Skeletal muscle tissue (tissue), 4 donors: ENCODE measurements around the gene NDUFV1. TPM values are rescaled to one million over a fixed set of nuclear protein-coding genes. Genes with fewer than 3 reads are reported as not detected.
"Not testable (repeated sequence)": the region's sequence is repeated elsewhere in the genome, so short reads cannot be mapped to it uniquely, and the experiment has no call there.

Experiments used
- H3K27ac ChIP-seq: one replicate; pipeline ENCODE4 v1.7.0; 2013; ENCODE audit warnings: mild to moderate bottlenecking, low read depth, low read length, inconsistent platforms
- H3K27me3 ChIP-seq, 3 donors: one replicate each; pipeline ENCODE4 v1.7.0; 2013; ENCODE audit warnings: low read length in 3 of 3; ENCODE audit not compliant: control insufficient read depth in 3 of 3, insufficient read depth in 3 of 3
- H3K36me3 ChIP-seq, 3 donors: one replicate each; pipeline ENCODE4 v1.7.0; 2013; ENCODE audit warnings: low read length in 3 of 3; ENCODE audit not compliant: control insufficient read depth in 3 of 3, insufficient read depth in 3 of 3
- H3K4me1 ChIP-seq, 3 donors: one replicate each; pipeline ENCODE4 v1.7.0; 2013; ENCODE audit warnings: low read length in 3 of 3, mild to moderate bottlenecking in 3 of 3; ENCODE audit not compliant: control insufficient read depth in 3 of 3, insufficient read depth in 3 of 3
- H3K4me3 ChIP-seq, 3 donors: one replicate each; pipeline ENCODE4 v1.7.0; 2013; ENCODE audit warnings: low read length in 3 of 3
- H3K9ac ChIP-seq, 3 donors: one replicate each; pipeline ENCODE4 v1.7.0; 2013; ENCODE audit warnings: low read length in 3 of 3, mild to moderate bottlenecking in 3 of 3, moderate library complexity in 2 of 3, low read depth in 1 of 3
- H3K9me3 ChIP-seq, 3 donors: one replicate each; pipeline ENCODE4 v1.7.0; 2013; ENCODE audit warnings: low read length in 3 of 3; ENCODE audit not compliant: control insufficient read depth in 3 of 3
- total RNA-seq: library from RNA; depleted of rRNA; stranded (reverse); fragments of >200 nt; gene quantifications from one replicate; pipeline ENCODE4 v1.2.3, GENCODE V29; 2014
- donor health status: Osteomylitis.

NDUFV1 gene
- total RNA-seq: 178 TPM

- H3K4me3 ChIP-seq: peak within 1 kb of the TSS; percentile 95 to 99 (median 97)
- H3K36me3 ChIP-seq: peaks cover 28 to 36% (median 32%) of the 10 kb centered on the region in 3 donors
- no peaks in the 10 kb centered on the region for H3K9me3 ChIP-seq
- H3K27ac ChIP-seq: peak within 1 kb of the TSS; percentile 88
- H3K27me3 ChIP-seq: no peaks in the 10 kb centered on the region
- peak within 1 kb of the TSS; percentile 98 to 99 (median 99) for H3K9ac ChIP-seq
- H3K4me1 ChIP-seq: peaks cover 26 to 35% (median 29%) of the 10 kb centered on the region in 3 donors
Observed at GRCh38 chr11:67606492-67607295, at the start of gene NDUFV1. Gene NDUFV1, plus strand, starts transcription at chr11:67606936. Its CDS starts 69 bp downstream, at chr11:67607005.

DNA sequence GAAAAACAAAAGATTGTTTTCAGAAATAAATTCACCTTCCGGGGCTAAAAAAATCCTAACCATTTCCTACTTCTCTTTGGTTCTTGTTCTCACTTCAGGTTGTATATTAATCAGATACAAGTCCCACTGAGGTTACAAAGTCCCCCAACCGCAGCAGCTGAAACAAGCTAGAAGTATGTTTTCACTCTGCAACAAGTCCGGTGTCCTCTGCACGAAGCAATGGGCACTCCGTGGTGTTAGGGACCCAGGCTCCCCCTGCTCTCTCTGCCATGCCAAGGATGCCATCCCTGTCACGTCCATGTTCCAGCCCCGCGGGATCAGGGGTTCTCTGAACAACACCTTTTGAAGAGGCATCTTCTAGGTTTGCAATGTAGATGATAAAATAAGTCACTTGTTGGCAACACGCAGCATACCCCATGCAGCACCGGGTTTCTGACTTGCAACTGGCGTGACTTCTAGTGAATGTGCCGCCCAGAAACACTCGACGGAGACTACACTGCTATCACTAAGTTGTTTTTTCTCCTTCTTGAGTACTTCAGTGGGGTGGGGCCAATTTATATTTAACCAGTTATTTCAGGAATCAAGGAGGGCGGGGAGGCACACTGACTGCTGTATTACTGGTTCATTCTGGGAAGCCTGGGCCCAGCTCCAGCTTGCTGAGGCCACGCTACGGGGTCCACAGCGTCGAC, 48.5 kb upstream of the NDUFV1 start:
- Histone ChIP-seq H3K9ac (peak overlapping the region in 1 of 3 donors; percentile 45), H3K4me1 (peaks cover 10 to 11% (median 10%) of the 10 kb centered on the region in 3 donors), H3K4me3 (peak overlapping the region in 2 of 3 donors; percentile 22 to 40), H3K36me3 (no peaks in the 10 kb centered on the region), H3K27me3 (peaks cover 0 to 3% (median 0%) of the 10 kb centered on the region in 3 donors), H3K27ac (peak overlapping the region; percentile 36), H3K9me3 (no peaks in the 10 kb centered on the region)

DNA sequence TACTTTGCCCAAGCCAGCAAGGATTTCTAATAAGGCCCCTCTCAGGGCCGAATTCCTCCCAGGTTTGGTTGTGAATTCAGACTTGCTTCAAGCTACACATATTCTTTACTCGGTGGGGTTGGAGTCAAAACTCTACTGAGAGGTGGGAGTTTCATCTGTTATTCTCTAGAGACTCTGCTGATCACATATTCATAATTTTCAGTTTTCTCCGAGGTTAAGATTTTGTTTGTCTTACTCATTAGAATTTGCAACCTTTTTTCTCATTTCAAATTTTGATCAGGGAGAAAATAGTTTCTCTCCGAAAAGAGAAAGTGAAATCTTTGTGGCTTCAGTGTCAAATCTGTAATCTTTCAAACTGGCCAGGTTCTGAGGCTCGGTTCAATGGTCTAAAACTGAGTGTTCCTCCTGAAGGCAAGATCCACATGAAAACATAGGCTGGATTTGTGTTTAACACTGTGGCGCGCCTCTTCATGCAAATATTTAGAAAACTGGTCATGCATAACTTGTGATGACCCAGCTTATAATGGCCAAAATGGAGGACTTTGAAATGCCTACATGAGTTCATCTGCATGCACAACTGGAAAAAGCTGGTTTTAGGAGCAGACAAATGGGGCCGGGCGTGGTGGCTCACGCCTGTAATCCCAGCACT, 44.6 kb upstream of the NDUFV1 start:
- no peaks in the 10 kb centered on the region for H3K36me3 ChIP-seq
- H3K4me3 ChIP-seq: no peak overlapping the region
- H3K9me3 ChIP-seq: no peaks in the 10 kb centered on the region
- no peak overlapping the region for H3K27ac ChIP-seq
- peaks cover 0 to 3% (median 0%) of the 10 kb centered on the region in 3 donors for H3K27me3 ChIP-seq
- peaks cover 14 to 23% (median 17%) of the 10 kb centered on the region in 3 donors for H3K4me1 ChIP-seq
- no peak overlapping the region for H3K9ac ChIP-seq

DNA sequence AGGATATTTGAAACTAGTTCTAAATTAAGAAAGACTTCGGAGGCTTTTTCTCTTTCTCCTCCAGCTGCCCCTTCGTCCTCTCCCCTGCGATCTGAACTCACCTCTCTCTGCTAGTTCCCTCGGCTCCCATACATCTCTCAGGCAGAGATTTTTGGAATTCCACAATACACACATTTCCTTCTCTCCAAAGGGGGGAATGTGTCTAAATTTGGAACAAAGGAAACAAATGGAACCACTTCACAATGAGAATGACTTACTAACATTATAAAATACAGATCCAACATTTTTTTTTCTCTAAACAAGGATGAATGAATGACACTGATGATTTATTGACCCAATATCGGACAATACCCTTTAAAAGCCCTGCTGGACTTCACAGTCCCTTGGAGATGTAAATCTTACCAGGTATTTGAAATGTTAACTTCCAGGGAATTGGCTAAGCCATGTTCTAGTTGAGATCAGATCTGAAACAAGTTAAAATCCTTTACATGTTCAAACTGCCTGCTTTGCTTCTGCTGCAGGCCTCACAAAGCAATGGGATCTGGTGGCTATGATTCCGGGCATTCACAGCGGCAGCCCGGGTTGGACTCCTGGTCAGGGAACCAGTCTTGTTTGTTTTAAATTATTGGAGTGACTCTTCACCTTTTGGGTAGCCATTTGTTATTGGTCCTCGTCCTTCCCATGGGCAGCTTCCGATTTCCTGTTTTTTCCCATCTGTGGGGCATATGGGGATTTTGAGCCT, 43.6 kb upstream of the NDUFV1 start:
- no peak overlapping the region for H3K4me3 ChIP-seq
- H3K36me3 ChIP-seq: no peaks in the 10 kb centered on the region
- H3K27ac ChIP-seq: peak overlapping the region; percentile 76
- H3K9me3 ChIP-seq: no peaks in the 10 kb centered on the region
- peaks cover 14 to 22% (median 16%) of the 10 kb centered on the region in 3 donors for H3K4me1 ChIP-seq
- H3K9ac ChIP-seq: no peak overlapping the region
- H3K27me3 ChIP-seq: peaks cover 0 to 1% (median 0%) of the 10 kb centered on the region in 3 donors

DNA sequence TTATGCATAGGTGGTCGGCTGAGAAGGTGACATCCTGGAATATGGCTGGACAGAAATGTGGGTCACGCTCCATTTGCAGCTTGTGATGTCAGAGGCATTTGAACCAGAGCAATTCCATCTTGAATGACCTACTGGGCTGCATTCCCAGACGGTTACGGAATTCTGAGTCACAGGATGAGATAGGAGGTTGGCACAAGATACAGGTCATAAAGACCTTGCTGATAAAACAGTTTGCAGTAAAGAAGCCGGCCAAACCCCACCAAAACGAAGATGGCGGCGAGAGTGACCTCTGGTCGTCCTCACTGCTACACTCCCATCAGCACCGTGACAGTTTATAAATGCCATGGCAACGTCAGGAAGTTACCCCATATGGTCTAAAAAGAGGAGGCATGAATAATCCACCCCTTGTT, 43.0 kb upstream of the NDUFV1 start:
- H3K9ac ChIP-seq, H3K36me3 ChIP-seq, H3K27me3 ChIP-seq, H3K9me3 ChIP-seq, H3K4me3 ChIP-seq: not testable (repeated sequence)
- H3K4me1 ChIP-seq: peaks cover 8 to 17% (median 10%) of the 10 kb centered on the region in 3 donors
- H3K27ac ChIP-seq: peak overlapping the region; percentile 76

DNA sequence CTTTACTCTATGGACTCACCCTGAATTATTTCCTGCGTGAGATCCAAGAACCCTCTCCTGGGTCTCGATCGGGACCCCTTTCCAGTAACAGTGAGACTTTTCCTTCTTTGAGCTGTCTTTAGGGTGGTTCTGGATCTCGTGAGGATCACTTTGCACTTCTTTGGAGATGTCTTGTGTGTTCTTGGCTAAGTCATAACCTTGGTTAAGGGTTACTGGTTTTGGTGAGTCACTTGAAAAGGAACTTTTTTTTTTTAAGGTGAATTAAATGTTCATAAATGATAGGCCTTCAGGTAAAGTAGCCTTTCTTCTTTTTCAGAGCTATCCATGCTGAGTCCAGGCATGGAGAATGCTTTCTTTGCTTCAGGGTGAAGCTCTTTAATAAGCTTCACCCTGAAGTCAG, 42.5 kb upstream of the NDUFV1 start:
- no peak overlapping the region for H3K4me3 ChIP-seq
- H3K4me1 ChIP-seq: peaks cover 7 to 16% (median 10%) of the 10 kb centered on the region in 3 donors
- H3K9me3 ChIP-seq: no peaks in the 10 kb centered on the region
- H3K36me3 ChIP-seq: no peaks in the 10 kb centered on the region
- peak overlapping the region; percentile 76 for H3K27ac ChIP-seq
- H3K9ac ChIP-seq: no peak overlapping the region
- H3K27me3 ChIP-seq: no peaks in the 10 kb centered on the region

- H3K27ac ChIP-seq: no peak overlapping the region
- no peaks in the 10 kb centered on the region for H3K36me3 ChIP-seq
- no peak overlapping the region for H3K9ac ChIP-seq
- peaks cover 0 to 2% (median 0%) of the 10 kb centered on the region in 3 donors for H3K4me1 ChIP-seq
- H3K27me3 ChIP-seq: peaks cover 0 to 8% (median 4%) of the 10 kb centered on the region in 3 donors
- H3K4me3 ChIP-seq: no peak overlapping the region
- H3K9me3 ChIP-seq: no peaks in the 10 kb centered on the region
Observed at GRCh38 chr11:67571443-67571842, 35.3 kb upstream of the NDUFV1 start.

GRCh38 chr11:67572305-67572704, 34.4 kb upstream of the NDUFV1 start:
- H3K36me3 ChIP-seq: no peaks in the 10 kb centered on the region
- H3K27ac ChIP-seq: no peak overlapping the region
- no peaks in the 10 kb centered on the region for H3K9me3 ChIP-seq
- H3K4me1 ChIP-seq: peaks cover 0 to 2% (median 0%) of the 10 kb centered on the region in 3 donors
- H3K9ac ChIP-seq: no peak overlapping the region
- H3K4me3 ChIP-seq: no peak overlapping the region
- peaks cover 0 to 17% (median 9%) of the 10 kb centered on the region in 3 donors for H3K27me3 ChIP-seq

- Histone ChIP-seq H3K27me3 (peaks cover 4 to 22% (median 11%) of the 10 kb centered on the region in 3 donors), H3K9ac (no peak overlapping the region), H3K27ac (no peak overlapping the region), H3K9me3 (no peaks in the 10 kb centered on the region), H3K36me3 (no peaks in the 10 kb centered on the region), H3K4me1 (peaks cover 0 to 2% (median 0%) of the 10 kb centered on the region in 3 donors), H3K4me3 (no peak overlapping the region)
Observed at GRCh38 chr11:67572747-67573419, 33.9 kb upstream of the NDUFV1 start.
